Stimulated activated CD4-positive, alpha-beta T cell treated with anti-CD3 and anti-CD28 coated beads, TNF-alpha, amount 100 ng/mL, for 1 hour (primary cell): ENCODE results near the gene NHSL1.

Experiments used
- DNase-seq, 3 donors: peaks; one replicate each; pipeline ENCODE4 v3.0.0-alpha.2; 2020; ENCODE audit warnings: low read depth in 3 of 3, low spot score in 1 of 3

Gene NHSL1

GRCh38 chr6:138467901-138468300 is 31.4 kb downstream of the NHSL1 start:
- DNase-seq: no peak

GRCh38 chr6:138465007-138465645 is 34.2 kb downstream of the NHSL1 start:
- no peak for DNase-seq

- DNase-seq: no peak
These were observed 35.2 kb downstream of the NHSL1 start for GRCh38 chr6:138464085-138464484.

GRCh38 chr6:138461647-138462046 is 37.6 kb downstream of the NHSL1 start:
- DNase-seq: no peak

- DNase-seq: no peak
These were observed 42.9 kb downstream of the NHSL1 start for GRCh38 chr6:138456401-138456790.

GRCh38 chr6:138455746-138456400 is 43.4 kb downstream of the NHSL1 start:
- no peak for DNase-seq

GRCh38 chr6:138454981-138455706 is 44.1 kb downstream of the NHSL1 start:
- DNase-seq: peak in 1 of 3 donors; percentile 21

GRCh38 chr6:138451043-138451442 is 48.3 kb downstream of the NHSL1 start:
- DNase-seq: no peak

- no peak for DNase-seq
These were observed 48.8 kb downstream of the NHSL1 start for GRCh38 chr6:138450445-138450844.

GRCh38 chr6:138446821-138447220 is 52.5 kb downstream of the NHSL1 start:
- DNase-seq: no peak

- DNase-seq: no peak
These were observed 55.3 kb downstream of the NHSL1 start for GRCh38 chr6:138443979-138444378.

GRCh38 chr6:138442663-138443062 is 56.6 kb downstream of the NHSL1 start:
- DNase-seq: no peak

GRCh38 chr6:138441965-138442364 is 57.3 kb downstream of the NHSL1 start:
- no peak for DNase-seq

GRCh38 chr6:138440758-138441357 is 58.4 kb downstream of the NHSL1 start:
- DNase-seq: no peak

- no peak for DNase-seq
These were observed 59.0 kb downstream of the NHSL1 start for GRCh38 chr6:138440296-138440695.

GRCh38 chr6:138439546-138439945 is 59.7 kb downstream of the NHSL1 start:
- no peak for DNase-seq

GRCh38 chr6:138434925-138435324 is 64.4 kb downstream of the NHSL1 start:
- no peak for DNase-seq

- no peak for DNase-seq
These were observed 65.2 kb downstream of the NHSL1 start for GRCh38 chr6:138434096-138434495.

GRCh38 chr6:138432063-138432356 is 67.3 kb downstream of the NHSL1 start:
- no peak for DNase-seq

- no peak for DNase-seq
These were observed 67.8 kb downstream of the NHSL1 start for GRCh38 chr6:138431256-138432062.
